HG03558 (cell line): Measurements from ENCODE around the gene SERGEF.
"Not testable (repeated sequence)": the region's sequence is repeated elsewhere in the genome, so short reads cannot be mapped to it uniquely, and the experiment has no call there.

Source experiments
- ATAC-seq: cut with Tn5 transposase; IDR thresholded peaks from one replicate; pipeline ENCODE4 v1.9.1; 2021; ENCODE audit warnings: moderate number of reproducible peaks; ENCODE audit not compliant: unreplicated experiment; ENCODE audit errors: extremely low read depth

The SERGEF gene

GRCh38 chr11:17873586-17873985 lies 139.3 kb downstream of the SERGEF start:
- ATAC-seq, result no peak

- ATAC-seq, result not testable (repeated sequence)
These were observed 144.4 kb downstream of the SERGEF start for GRCh38 chr11:17868398-17868797.

- ATAC-seq, result no peak
These were observed 145.5 kb downstream of the SERGEF start for GRCh38 chr11:17867341-17867740.

GRCh38 chr11:17865765-17866428 lies 146.9 kb downstream of the SERGEF start:
- ATAC-seq, result no peak

GRCh38 chr11:17864478-17864941 lies 148.3 kb downstream of the SERGEF start:
- no peak for ATAC-seq

GRCh38 chr11:17861036-17861755 lies 151.7 kb downstream of the SERGEF start:
- ATAC-seq, result no peak

GRCh38 chr11:17859552-17859951 lies 153.3 kb downstream of the SERGEF start:
- no peak for ATAC-seq

GRCh38 chr11:17855531-17856290 lies 157.1 kb downstream of the SERGEF start:
- no peak for ATAC-seq

GRCh38 chr11:17853280-17853679 lies 159.6 kb downstream of the SERGEF start:
- no peak for ATAC-seq

GRCh38 chr11:17852246-17852645 lies 160.6 kb downstream of the SERGEF start:
- ATAC-seq, result no peak

- ATAC-seq, result no peak
These were observed 161.2 kb downstream of the SERGEF start for GRCh38 chr11:17851697-17852096.

- ATAC-seq, result no peak
These were observed 162.5 kb downstream of the SERGEF start for GRCh38 chr11:17850336-17850735.

GRCh38 chr11:17848715-17849114 lies 164.1 kb downstream of the SERGEF start:
- ATAC-seq, result no peak

GRCh38 chr11:17846852-17847453 lies 165.9 kb downstream of the SERGEF start:
- no peak for ATAC-seq

GRCh38 chr11:17845431-17845881 lies 167.4 kb downstream of the SERGEF start:
- ATAC-seq, result no peak

GRCh38 chr11:17840101-17840548 lies 172.7 kb downstream of the SERGEF start:
- ATAC-seq, result no peak

- ATAC-seq, result no peak
These were observed 173.4 kb downstream of the SERGEF start for GRCh38 chr11:17839450-17839849.

- no peak for ATAC-seq
These were observed 174.7 kb downstream of the SERGEF start for GRCh38 chr11:17838102-17838501.

- ATAC-seq, result no peak
These were observed 181.0 kb downstream of the SERGEF start for GRCh38 chr11:17831883-17832282.

GRCh38 chr11:17831228-17831627 lies 181.6 kb downstream of the SERGEF start:
- no peak for ATAC-seq
